Panc1 (cell line): ENCODE results near the gene ZNF749.

Source experiments
- POLR2AphosphoS5 ChIP-seq: IDR thresholded peaks from 2 replicates; pipeline ENCODE4 v1.6.1; 2012; ENCODE audit warnings: mild to moderate bottlenecking, low read depth, low read length, moderate library complexity
- TF ChIP-seq, protein P1 (sequence below): fragments of 450-650 bp; IDR thresholded peaks from 2 replicates; pipeline ENCODE4 v1.5.1; 2017; ENCODE audit warnings: mild to moderate bottlenecking

DNA sequence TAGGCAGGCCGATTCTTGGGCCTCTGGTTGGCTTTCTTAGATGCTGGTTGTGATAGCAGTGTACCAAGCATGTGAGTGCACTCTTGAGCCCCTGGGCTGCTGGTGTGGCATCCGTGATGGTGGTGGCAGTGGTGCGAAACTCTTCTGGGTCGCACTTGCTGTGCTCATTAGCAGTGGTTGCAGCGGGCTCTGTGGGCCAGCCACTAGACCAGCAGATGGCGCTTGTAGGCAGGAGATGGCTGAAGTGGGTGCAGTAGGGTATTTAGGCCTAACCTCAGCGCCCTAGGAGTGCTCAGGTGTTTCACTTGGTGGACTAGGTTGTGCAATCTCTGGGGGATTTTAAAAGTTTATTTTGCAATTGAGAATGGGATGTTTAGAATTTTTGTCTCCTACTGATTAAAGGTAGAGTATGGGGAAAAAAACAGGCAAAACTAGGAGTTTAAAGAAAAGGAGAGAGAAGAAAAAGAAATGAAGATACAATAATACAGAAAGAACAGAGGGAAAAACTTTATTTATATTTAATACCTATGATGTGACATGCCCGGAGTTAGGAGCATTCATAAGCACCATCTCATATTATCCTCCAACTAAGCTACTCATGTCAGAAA is 28.5 kb upstream of the ZNF749 start:
- TF ChIP-seq POLR2AphosphoS5, result no peak
- TF ChIP-seq, protein P1, sequence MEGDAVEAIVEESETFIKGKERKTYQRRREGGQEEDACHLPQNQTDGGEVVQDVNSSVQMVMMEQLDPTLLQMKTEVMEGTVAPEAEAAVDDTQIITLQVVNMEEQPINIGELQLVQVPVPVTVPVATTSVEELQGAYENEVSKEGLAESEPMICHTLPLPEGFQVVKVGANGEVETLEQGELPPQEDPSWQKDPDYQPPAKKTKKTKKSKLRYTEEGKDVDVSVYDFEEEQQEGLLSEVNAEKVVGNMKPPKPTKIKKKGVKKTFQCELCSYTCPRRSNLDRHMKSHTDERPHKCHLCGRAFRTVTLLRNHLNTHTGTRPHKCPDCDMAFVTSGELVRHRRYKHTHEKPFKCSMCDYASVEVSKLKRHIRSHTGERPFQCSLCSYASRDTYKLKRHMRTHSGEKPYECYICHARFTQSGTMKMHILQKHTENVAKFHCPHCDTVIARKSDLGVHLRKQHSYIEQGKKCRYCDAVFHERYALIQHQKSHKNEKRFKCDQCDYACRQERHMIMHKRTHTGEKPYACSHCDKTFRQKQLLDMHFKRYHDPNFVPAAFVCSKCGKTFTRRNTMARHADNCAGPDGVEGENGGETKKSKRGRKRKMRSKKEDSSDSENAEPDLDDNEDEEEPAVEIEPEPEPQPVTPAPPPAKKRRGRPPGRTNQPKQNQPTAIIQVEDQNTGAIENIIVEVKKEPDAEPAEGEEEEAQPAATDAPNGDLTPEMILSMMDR, result peak; percentile 93
